Measurements from ENCODE around the gene RPL38. TPM values are rescaled to one million over a fixed set of nuclear protein-coding genes. Genes with fewer than 3 reads are reported as not detected.

The RPL38 gene
- polyA plus RNA-seq, 1 of the 3 experiments (the other 2 are of a cell fraction) = 4,154 TPM

DNA sequence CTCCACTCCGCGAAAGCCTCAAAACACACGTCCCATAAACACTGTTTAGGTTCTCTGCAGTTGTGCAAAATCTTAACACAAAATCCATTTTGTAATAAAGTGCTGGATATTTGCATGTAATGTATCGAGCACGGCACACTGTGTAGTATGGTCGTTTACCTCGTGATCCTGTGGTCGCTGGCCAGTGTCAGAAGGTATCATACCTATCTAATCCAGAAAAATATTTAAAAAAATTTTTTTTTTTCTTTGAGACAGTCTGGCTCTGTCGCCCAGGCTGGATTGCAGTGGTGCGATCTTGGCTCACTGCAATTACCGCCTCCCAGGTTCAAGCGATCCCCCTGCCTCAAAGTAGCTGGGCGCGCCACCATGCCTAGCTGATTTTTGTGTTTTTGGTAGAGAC is 996 bp downstream of the RPL38 start:
- Histone ChIP-seq H2AFZ (ENCODE audit: low read depth) (no peak overlapping the region), H3F3A (replicated peaks; ENCODE audit: insufficient read depth) (peaks cover 41% of the 10 kb centered on the region), H3K9me2 (no peaks in the 10 kb centered on the region), H3K4me2 (peak overlapping the region; percentile 93), H3K9me3 (no peaks in the 10 kb centered on the region), H3K4me3 (ENCODE audit: low read depth in 2 of 2, low read length in 1 of 2) (peak overlapping the region; percentile 72 to 99), H3K27ac (ENCODE audit: low read depth in 2 of 2, low read length in 1 of 2) (peak overlapping the region; percentile 63 to 81; a peak in 3 of 4 replicates), H3K27me3 (ENCODE audit: insufficient read depth) (no peaks in the 10 kb centered on the region), H3K4me1 (ENCODE audit: control insufficient read depth in 1 of 2, insufficient read depth in 2 of 2, low read depth in 1 of 2, low read length in 1 of 2) (peaks cover 22 to 43% of the 10 kb centered on the region in 2 experiments), H3K36me3 (replicated peaks in 1 of 2; ENCODE audit: control insufficient read depth in 1 of 2, insufficient read depth in 2 of 2, low read length in 1 of 2) (peaks cover 29 to 52% of the 10 kb centered on the region in 2 experiments), H3K9ac (peak overlapping the region; percentile 98), H3K79me2 (ENCODE audit: insufficient read depth) (peaks cover 57% of the 10 kb centered on the region), H4K20me1 (ENCODE audit: insufficient read depth) (peaks cover 53% of the 10 kb centered on the region)
- CTCF ChIA-PET = interaction anchor here (1.0 to 9.1 kb wide), 12 partner anchors 9 to 420 kb away, joined by 3 to 284 read pairs (median 4); no protein-coding TSS in a partner anchor
- POLR2A ChIA-PET = interaction anchor here (0.6 to 1.5 kb wide), 9 partner anchors 9 to 730 kb away, joined by 3 to 5 read pairs (median 3); partner anchors contain the start of gene TTYH2
- no peak for DNase-seq
- TF ChIP-seq, protein P1, sequence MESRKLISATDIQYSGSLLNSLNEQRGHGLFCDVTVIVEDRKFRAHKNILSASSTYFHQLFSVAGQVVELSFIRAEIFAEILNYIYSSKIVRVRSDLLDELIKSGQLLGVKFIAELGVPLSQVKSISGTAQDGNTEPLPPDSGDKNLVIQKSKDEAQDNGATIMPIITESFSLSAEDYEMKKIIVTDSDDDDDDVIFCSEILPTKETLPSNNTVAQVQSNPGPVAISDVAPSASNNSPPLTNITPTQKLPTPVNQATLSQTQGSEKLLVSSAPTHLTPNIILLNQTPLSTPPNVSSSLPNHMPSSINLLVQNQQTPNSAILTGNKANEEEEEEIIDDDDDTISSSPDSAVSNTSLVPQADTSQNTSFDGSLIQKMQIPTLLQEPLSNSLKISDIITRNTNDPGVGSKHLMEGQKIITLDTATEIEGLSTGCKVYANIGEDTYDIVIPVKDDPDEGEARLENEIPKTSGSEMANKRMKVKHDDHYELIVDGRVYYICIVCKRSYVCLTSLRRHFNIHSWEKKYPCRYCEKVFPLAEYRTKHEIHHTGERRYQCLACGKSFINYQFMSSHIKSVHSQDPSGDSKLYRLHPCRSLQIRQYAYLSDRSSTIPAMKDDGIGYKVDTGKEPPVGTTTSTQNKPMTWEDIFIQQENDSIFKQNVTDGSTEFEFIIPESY (IDR thresholded peaks at IDR 0.05; ENCODE audit: borderline replicate concordance, low read depth) = no peak
- no peak for TF ChIP-seq YY1 (IDR thresholded peaks at IDR 0.05; ENCODE audit: low read depth)
- no peak for TF ChIP-seq IRF3 (IDR thresholded peaks at IDR 0.05; ENCODE audit: low read depth, low read length)
- no peak for TF ChIP-seq NFIC (IDR thresholded peaks at IDR 0.05; ENCODE audit: borderline replicate concordance)
- TF ChIP-seq MAX (IDR thresholded peaks at IDR 0.05; ENCODE audit: low read depth) = no peak
- no peak for TF ChIP-seq PBX3 (IDR thresholded peaks at IDR 0.05)
- TF ChIP-seq SIN3A (IDR thresholded peaks at IDR 0.05; ENCODE audit: borderline replicate concordance, low read depth, low read length) = no peak
- TF ChIP-seq TCF12 (IDR thresholded peaks at IDR 0.05) = no peak
- TF ChIP-seq FOSL2 (IDR thresholded peaks at IDR 0.05; ENCODE audit: borderline replicate concordance, low read depth) = no peak
- TF ChIP-seq RAD21 (IDR thresholded peaks at IDR 0.05; ENCODE audit: low read length) = no peak
- TF ChIP-seq REST (IDR thresholded peaks at IDR 0.05; ENCODE audit: low read depth, low read length) = no peak
- TF ChIP-seq, protein P2, sequence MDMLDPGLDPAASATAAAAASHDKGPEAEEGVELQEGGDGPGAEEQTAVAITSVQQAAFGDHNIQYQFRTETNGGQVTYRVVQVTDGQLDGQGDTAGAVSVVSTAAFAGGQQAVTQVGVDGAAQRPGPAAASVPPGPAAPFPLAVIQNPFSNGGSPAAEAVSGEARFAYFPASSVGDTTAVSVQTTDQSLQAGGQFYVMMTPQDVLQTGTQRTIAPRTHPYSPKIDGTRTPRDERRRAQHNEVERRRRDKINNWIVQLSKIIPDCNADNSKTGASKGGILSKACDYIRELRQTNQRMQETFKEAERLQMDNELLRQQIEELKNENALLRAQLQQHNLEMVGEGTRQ (IDR thresholded peaks at IDR 0.05; ENCODE audit: borderline replicate concordance, low read depth, low read length) = no peak
- TF ChIP-seq FOXJ3 (CRISPR knock-in tag; IDR thresholded peaks at IDR 0.05) = no peak
- WGBS (ENCODE audit: low lambda C conversion rate) = 28% methylated on average over 14 of the region's 14 CpGs

All from SK-N-SH (cell line).